ENCODE measurements around the gene ICE1.

ICE1 gene

DNA sequence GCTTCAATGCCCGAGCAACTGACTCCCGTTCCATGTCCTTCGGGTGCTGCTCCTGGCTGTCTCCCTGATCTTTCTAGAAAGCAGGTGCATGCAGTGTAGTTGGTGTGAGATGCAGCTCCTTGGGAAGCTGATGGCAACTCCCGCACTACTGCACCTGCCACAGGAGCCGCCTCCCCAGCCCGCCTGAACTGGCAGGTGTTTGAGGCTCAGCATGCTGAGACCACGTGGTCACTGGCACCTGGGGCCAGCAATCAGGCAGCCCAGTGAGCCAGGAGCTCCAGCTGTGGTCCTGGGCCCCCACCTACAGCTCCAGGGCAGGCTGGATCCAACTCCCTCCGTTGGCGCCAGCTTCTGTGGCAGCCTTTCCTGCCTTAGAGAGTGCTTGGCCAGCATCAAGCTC is 111.5 kb downstream of the ICE1 start:
- no peak for DNase-seq (ENCODE audit: low read depth in 3 of 3)

GRCh38 chr5:5534333-5534732 is 111.9 kb downstream of the ICE1 start:
- DNase-seq (ENCODE audit: low read depth in 3 of 3): no peak

DNA sequence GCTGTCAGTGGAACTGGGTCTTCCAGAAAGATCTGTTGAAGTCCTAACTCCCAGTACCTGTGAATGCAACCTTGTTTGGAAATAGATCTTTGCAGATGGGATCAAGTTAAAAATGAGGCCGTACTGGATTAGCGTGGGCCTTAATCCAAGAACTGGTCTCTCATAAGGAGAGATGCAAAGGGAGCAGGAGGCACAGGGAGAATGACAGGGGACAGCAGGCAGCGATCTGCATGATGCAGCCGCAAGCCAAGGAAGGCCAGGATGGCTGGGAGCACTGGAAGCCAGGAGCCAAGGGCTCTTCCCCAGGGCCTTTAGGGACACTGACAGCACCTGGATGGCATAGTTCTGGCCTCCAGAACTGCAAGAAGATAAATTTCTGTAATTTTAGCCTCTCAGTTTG is 114.4 kb downstream of the ICE1 start:
- DNase-seq (ENCODE audit: low read depth in 3 of 3): no peak

DNA sequence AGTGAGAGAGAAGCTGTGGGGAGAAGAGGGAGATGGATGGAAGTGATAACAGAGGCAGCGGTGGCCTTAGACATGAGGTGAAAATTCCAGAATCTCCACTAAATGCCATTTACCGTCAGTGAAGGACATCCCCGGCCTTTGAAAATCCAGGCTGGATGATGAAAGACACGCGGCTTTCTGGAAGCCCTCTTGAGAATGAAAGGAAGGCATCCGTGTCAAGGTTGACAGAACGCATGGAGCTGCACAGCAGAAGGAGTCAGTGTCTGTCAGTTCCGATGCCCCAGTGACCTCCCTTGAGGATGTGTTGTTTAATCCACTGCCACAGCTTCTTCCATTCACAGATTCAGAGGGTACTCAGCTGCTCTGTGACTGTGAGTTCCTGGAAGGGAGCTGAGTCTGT is 114.9 kb downstream of the ICE1 start:
- DNase-seq (ENCODE audit: low read depth in 3 of 3): no peak

DNA sequence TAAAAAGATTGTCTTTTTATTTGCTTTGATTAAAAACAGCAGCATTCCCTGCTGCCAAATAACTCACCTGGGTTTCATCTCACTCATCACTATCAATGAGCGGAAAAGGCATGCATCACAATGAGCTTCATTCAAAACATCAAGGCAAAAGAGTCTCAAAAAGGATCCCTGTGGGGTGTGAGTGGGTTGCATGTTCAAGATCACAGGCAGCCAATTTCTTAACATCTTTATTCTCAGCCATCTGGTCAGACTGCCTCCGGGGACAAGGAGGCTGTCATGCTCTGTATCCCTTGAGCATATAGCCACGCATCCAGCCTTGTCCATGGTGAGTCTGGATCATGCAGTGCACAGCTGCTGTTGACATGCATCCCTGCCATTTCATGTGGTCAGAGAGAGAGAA is 117.1 kb downstream of the ICE1 start:
- no peak for DNase-seq (ENCODE audit: low read depth in 3 of 3)

All from stimulated activated CD4-positive, alpha-beta T cell treated with anti-CD3 and anti-CD28 coated beads, TNF-alpha, amount 100 ng/mL, for 24 hours (primary cell).